UCSD-AML1 (cell line): ENCODE results near the gene MOCOS.
"Not testable (repeated sequence)": the region's sequence is repeated elsewhere in the genome, so short reads cannot be mapped to it uniquely, and the experiment has no call there.

ENCODE experiments used
- DNase-seq: peaks from one replicate; lab custom pipeline; 2025; ENCODE audit not compliant: unreplicated experiment; lab: John Stamatoyannopoulos, UW

The MOCOS gene

DNA sequence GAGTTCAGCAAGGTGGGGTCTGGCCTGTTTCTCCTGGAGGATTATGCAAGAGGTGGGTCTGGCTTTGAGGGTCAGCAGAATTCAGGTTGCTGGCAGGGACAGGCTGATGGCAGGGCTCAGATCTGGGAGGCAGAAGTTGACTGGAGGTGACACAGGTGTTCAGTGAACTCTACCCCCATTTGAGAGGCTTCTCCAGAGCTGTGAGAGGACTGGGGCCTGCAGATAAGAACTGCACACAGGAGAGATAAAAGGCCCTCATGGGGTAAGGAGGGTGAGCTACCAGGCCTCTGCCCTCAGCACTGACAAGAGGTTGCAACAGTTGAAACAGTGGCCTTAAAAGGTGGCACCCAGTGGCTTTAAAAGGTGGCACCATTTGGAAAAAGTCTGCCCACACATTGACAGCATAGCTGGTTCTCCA is 13.1 kb downstream of the MOCOS start:
- DNase-seq, result no peak

DNA sequence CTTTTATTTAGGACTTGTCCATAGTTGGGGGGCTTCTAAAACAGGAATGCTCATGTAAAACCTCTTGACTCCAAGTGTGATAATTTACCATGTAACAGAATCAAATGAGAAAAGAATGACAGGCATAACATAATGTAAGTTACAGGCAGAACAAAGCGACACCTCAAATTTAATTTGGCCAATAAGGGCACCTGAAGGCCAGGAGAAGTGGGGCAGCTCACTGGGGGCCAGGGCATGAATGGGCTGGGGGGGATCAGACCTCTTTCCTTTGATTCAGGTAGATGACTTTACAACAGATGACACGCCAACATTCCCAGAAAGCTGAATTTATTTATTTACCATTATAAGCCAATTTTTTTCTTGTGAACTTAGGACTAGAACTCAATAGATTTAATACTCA is 14.5 kb downstream of the MOCOS start:
- DNase-seq, result no peak

GRCh38 chr18:36203360-36203895 is 16.1 kb downstream of the MOCOS start:
- DNase-seq, result no peak

- DNase-seq, result no peak
Measured at GRCh38 chr18:36205166-36205565, 17.9 kb downstream of the MOCOS start.

DNA sequence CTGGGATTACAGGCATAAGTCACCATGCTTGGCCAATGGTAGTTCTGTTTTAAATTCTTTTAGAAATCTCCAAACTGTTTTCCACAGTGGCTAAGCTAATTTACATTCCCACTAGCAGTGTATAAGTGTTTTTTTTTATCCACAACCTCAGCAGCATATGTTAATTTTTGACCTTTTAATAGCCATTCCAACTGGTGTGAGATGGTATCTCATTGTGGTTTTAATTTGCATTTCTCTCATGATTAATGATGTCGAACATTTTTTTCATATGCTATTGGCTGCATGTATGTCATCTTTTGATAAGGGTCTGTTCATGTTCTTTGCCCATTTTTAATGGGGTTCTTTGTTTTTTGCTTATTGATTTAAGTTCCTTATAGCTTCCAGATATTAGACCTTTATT is 20.0 kb downstream of the MOCOS start:
- DNase-seq, result no peak

DNA sequence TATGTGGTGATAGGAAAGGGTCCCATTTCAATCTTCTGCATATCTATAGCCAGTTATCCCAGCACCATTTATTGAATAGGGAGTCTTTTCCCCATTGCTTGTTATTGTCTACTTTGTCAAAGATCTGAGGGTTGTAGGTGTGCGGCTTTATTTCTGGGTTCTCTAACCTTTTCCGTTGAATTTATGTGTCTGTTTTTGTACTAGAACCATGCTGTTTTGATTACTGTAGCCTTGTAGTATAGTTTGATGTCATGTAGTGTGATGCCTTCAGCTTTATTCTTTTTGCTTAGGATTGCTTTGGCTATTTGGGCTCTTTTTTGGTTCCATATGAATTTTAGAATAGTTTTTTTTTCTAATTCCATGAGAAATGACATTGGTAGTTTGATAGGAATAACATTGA is 20.7 kb downstream of the MOCOS start:
- not testable (repeated sequence) for DNase-seq

DNA sequence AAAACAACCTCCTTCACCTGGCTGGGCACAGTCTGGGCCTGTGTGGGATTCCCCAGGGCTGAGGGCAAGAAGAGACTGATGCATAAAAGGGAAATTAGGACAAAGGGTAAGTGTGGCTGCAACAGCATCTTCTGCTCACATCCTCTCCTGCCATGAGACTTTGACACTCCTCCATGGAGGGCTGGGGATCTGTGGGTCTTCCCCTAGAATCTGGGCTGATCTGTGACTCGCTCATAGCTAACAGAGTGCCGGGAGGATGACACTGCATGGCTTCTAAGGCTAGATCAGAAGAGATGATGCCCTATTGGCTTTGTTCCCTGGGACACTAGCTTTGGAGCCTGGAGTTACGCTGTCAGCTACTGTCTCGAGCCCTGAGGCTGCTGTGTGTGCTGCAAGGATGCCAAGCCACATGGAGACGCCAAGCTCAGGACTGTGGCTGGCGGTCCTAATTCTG is 24.3 kb downstream of the MOCOS start:
- DNase-seq, result no peak

GRCh38 chr18:36212301-36213171 is 25.2 kb downstream of the MOCOS start:
- no peak for DNase-seq

DNA sequence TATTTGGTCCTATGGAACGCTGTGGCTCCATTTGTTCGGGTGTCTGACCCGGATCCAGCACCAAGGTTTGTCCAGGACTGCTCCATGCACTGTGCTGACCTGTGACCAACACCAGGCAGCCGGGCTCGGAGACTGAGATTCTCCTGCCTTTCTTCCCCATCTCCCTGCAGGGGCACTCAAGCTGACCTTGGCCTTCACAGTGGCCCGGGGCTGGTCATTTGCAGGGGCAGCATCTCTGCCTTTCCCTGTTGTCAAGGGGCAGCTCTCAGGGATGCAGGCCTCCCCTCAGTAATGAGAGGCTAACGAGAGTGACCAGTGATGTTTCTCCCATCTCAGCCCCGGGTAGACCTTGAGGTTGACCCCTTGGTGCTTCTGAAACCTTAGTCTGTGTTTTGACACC is 27.5 kb downstream of the MOCOS start:
- DNase-seq, result no peak

DNA sequence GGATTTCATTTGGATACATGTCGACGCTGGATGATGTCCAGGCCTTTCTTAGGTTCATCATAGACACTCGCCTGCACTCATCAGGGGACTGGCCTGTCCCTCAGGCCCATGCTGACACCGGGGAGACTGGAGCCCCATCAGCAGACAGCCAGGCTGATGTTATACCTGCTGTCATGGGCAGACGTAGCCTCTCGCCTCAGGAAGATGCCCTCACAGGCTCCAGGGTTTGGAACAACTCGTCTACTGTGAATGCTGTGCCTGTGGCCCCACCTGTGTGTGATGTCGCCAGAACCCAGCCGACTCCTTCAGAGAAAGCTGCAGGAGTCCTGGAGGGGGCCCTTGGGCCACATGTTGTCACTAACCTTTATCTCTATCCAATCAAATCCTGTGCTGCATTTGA is 28.3 kb downstream of the MOCOS start:
- no peak for DNase-seq

DNA sequence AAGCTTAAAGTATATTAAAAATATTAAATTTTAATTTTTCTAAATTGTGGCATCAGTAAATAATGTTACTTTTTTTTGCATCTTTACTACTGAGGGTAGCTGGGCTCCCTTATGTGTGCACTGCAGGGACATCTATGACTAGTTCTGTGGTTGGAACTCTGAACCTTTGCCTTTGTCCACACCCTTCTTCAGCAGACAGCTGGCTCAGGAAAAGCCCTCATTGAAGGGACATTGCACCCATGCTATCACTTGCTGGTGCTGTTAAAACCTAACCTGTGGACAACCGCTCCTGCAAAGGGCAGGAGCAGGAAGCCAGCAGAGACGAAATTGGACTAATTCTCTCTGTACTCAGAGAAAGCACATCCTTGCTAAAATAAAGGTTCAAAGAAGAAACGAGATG is 30.1 kb downstream of the MOCOS start:
- DNase-seq, result no peak

DNA sequence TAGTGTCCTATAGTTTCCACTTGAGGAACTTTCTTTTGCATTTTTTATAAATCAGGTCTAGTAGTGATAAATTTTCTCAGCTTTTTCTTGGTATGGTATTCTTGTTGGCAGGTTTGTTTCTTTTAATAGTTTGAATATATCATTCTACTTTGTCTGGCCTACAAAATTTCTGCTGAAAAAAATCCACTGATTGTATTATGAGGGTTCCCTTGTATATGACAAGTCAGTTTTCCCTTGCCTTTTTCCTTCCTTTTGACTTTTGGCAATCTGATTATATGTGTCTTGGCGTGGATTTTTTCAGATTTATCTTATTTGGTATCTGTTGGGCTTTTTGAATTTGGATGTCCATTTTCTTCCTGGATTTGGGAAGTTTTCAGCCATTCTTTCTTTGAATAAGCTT is 41.9 kb downstream of the MOCOS start:
- DNase-seq, result no peak

DNA sequence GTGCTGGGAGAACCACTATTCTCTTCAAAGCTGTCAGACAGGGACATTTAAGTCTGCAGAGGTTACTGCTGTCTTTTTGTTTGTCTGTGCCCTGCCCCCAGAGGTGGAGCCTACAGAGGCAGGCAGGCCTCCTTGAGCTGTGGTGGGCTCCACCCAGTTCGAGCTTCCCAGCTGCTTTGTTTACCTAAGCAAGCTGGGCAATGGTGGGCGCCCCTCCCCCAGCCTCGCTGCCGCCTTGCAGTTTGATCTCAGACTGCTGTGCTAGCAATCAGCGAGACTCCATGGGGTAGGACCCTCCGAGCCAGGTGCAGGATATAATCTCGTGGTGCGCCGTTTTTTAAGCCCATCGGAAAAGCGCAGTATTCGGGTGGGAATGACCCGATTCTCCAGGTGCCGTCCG is 53.2 kb downstream of the MOCOS start:
- DNase-seq, result not testable (repeated sequence)

DNA sequence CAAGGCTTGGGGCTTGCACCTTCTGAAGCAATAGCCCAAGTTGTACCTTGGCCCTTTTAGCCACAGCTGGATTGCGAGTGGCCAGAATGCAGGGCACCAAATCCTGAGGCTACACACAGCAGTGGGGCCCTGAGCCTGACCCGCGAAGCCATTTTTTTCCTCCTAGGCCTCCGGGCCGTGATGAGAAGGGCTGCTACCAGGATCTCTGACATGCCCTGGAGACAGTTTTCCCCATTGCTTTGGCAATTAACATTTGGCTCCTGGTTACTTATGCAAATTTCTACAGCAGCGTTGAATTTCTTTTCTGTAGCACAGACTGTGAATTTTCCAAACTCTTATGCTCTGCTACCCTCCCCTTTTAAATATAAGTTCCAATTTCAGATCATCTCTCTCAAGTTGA is 54.5 kb downstream of the MOCOS start:
- DNase-seq, result no peak

DNA sequence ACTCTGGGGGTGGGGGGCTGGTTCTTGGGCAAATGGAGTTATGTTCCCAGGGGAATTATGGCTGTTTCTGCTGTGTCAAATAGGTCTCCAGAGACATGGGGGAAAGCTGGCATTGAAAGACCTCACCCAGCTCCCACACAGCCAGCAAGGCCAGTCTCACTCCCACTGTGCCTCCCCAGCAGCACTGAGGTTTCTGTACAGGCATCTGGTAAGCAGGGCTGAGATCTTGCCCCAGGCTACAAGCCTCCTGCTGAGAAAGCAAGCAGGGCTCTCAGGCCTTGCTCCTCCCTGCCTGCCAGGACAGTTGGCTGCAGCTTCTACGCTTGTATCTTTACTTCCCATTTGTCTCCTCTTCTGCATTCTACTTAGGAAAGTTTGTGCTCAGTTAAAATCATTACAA is 59.7 kb downstream of the MOCOS start:
- DNase-seq, result no peak

- no peak for DNase-seq
Measured at GRCh38 chr18:36249392-36249791, 62.1 kb downstream of the MOCOS start.

DNA sequence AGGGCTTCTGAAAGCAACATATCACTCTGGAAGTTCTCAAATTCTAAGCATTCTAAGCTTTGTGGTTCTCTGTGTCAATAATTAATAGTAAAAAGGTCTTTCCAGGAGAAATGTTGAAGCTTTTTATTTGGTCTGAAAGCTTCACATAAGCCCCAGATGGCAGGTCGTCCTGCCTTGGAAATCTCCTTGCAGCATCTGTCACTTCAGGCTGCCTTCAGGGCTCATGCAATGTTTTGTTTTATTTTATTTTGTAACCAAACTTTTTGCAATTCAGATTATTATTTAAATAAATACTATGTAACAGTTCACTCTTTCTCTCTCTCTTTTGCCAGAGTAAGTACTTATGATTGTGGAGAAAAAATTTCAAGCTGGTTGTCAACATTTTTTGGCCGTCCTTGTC is 63.5 kb downstream of the MOCOS start:
- no peak for DNase-seq

- DNase-seq, result no peak
Measured at GRCh38 chr18:36255072-36255698, 67.9 kb downstream of the MOCOS start.

DNA sequence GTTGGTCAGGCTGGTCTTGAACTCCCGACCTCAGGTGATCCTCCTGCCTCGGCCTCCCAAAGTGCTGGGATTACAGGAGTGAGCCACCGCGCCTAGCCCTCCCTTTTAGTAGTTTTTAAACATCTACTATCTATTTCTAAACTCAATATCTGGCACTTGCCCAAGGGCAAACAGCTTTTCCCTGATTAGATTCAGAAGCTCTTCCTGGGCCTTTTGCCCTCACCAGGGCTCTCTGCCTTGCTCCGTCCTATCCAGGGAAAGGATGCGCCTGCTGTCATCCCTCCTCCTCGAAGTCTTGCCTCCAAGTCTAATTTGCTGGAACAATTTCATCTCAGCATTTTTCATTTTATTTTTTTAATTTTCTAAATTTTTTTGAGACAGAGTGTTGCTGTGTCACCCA is 68.8 kb downstream of the MOCOS start:
- no peak for DNase-seq

DNA sequence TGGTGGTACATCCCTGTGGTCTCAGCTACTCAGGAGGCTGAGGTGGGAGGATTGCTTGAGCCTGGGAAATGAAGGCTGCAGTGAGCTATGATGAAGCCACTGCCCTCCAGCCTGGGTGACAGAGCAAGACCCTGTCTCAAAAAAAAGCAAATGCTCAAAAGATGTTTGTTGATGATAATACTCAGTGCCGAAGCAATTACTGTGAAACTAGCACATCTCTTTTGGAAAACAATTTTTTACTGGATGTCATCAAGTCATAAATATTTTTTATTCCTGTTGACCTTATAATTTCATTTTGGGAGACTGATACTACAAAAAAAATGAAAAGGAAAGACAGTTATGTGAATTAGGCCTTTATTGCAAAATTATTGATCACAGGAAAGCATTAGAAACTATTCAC is 75.7 kb downstream of the MOCOS start:
- no peak for DNase-seq

- DNase-seq, result no peak
Measured at GRCh38 chr18:36264283-36264682, 77.0 kb downstream of the MOCOS start.

- no peak for DNase-seq
Measured at GRCh38 chr18:36265015-36265414, 77.7 kb downstream of the MOCOS start.
